HUES6 (cell line): Measurements from ENCODE around the gene RIC3.

Experiments
- H3K27ac ChIP-seq: 2 replicates; pipeline ENCODE4 v1.7.0; 2013; ENCODE audit warnings: low read depth, mild to moderate bottlenecking, low read length, inconsistent platforms
- H3K27me3 ChIP-seq: 2 replicates; pipeline ENCODE4 v1.6.1; 2013; ENCODE audit warnings: low read length; ENCODE audit not compliant: control insufficient read depth, insufficient read depth
- H3K36me3 ChIP-seq: 2 replicates; pipeline ENCODE4 v1.6.1; 2013; ENCODE audit warnings: low read length; ENCODE audit not compliant: control insufficient read depth, insufficient read depth
- H3K4me1 ChIP-seq: 2 replicates; pipeline ENCODE4 v1.6.1; 2013; ENCODE audit warnings: low read length; ENCODE audit not compliant: control insufficient read depth, insufficient read depth
- H3K4me3 ChIP-seq: 2 replicates; pipeline ENCODE4 v1.5.1; 2013; ENCODE audit warnings: low read depth, low read length
- H3K9ac ChIP-seq: one replicate; pipeline ENCODE4 v1.6.1; 2013; ENCODE audit warnings: mild to moderate bottlenecking, low read length
- H3K9me3 ChIP-seq: 2 replicates; pipeline ENCODE4 v1.6.1; 2013; ENCODE audit warnings: low read depth, low read length; ENCODE audit not compliant: control insufficient read depth, insufficient read depth

Gene RIC3

DNA sequence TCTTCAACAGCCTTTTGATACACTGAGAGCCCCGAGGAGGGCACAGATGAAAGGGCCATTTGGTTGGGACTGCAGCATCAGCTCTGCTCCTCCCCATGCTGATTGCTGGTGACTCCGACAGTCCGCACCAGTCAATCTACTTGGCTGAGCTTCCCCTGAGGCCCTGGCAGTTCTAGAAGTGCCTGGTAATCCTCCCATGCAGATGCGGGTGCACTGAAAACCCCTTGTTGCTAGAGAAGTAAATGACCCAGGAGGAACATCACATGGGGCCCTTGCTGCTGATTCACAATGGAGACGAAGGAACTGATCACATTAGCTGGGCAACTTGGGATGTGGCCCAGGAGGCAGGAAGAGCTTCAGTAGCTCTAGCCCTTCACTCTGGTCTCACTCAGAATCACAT, 35.2 kb upstream of the RIC3 start:
- no peaks in the 10 kb centered on the region for H3K36me3 ChIP-seq
- peaks cover 9% of the 10 kb centered on the region; the same call in 1 of the 2 replicates for H3K4me1 ChIP-seq
- peaks cover 6% of the 10 kb centered on the region; the same call in 1 of the 2 replicates for H3K27me3 ChIP-seq
- H3K4me3 ChIP-seq: no peak overlapping the region
- no peaks in the 10 kb centered on the region for H3K9me3 ChIP-seq
- H3K9ac ChIP-seq: no peak overlapping the region
- no peak overlapping the region for H3K27ac ChIP-seq

GRCh38 chr11:8203414-8203715, 34.5 kb upstream of the RIC3 start:
- H3K9me3 ChIP-seq: no peaks in the 10 kb centered on the region
- H3K27me3 ChIP-seq: peaks cover 13% of the 10 kb centered on the region
- H3K9ac ChIP-seq: no peak overlapping the region
- peaks cover 9% of the 10 kb centered on the region; the same call in 1 of the 2 replicates for H3K4me1 ChIP-seq
- H3K36me3 ChIP-seq: no peaks in the 10 kb centered on the region
- no peak overlapping the region for H3K27ac ChIP-seq
- no peak overlapping the region for H3K4me3 ChIP-seq

- Histone ChIP-seq H3K27ac (no peak overlapping the region), H3K4me1 (peaks cover 8% of the 10 kb centered on the region; the same call in 1 of the 2 replicates), H3K4me3 (no peak overlapping the region), H3K9ac (no peak overlapping the region), H3K36me3 (no peaks in the 10 kb centered on the region), H3K9me3 (no peaks in the 10 kb centered on the region), H3K27me3 (peaks cover 18% of the 10 kb centered on the region)
Measured at GRCh38 chr11:8202516-8203413, 33.9 kb upstream of the RIC3 start.

DNA sequence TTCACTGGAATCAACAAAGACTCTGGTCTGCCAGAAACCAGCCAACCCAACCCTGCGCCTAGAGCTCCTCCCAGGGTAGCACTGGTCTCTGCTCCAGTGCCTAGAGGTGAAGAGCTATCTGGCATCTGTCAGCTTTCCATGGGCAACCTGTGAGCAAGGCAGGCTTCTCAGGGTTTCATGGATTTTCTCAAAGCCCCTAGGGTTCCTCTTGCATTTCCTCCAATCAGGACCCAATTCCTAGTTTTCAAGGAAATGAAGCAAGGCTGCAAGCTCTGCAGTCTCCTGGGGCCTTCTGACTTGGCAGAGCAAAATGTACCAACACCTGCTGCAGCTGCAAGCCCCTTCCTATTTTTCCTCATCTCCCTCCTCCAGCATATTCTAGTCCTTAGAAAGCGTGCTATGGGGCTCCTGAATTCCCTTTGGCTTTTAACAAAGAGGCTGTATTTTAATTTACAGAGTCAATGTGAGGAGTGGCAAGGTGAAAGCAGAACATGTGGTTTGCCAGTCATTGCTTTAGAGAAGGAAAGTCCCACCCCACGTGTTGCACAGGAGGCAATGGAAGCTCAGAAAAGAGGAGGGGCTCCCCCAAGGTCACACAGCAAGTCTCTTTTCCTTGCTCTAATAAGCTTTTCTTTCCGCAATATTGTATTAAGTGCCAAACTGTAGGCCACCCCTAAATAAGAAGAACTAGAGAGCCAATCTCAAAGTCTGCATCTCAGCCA, 33.0 kb upstream of the RIC3 start:
- H3K27ac ChIP-seq: no peak overlapping the region
- no peak overlapping the region for H3K9ac ChIP-seq
- H3K4me3 ChIP-seq: no peak overlapping the region
- peaks cover 27% of the 10 kb centered on the region for H3K27me3 ChIP-seq
- H3K36me3 ChIP-seq: no peaks in the 10 kb centered on the region
- H3K9me3 ChIP-seq: no peaks in the 10 kb centered on the region
- H3K4me1 ChIP-seq: no peaks in the 10 kb centered on the region

DNA sequence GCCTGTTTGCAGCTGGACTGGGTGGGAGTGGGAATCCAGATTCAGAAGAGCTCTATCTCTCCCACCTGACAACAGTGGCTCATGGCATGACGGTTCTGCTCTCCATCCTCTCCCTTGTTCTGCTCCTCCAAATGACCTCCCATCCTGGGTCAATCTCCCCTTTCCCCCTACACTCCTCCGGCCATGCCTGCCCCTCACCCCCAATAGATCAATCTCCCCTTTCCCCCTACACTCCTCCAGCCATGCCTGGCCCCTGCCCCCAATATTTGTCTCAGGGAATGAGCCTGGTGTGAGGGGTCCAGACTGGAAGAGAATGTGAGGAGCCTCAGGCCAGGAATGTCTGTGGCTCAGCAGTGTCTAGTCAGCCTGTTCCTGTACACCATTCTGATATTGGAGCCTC, 30.9 kb upstream of the RIC3 start:
- Histone ChIP-seq H3K36me3 (no peaks in the 10 kb centered on the region), H3K27me3 (peaks cover 49% of the 10 kb centered on the region), H3K4me1 (no peaks in the 10 kb centered on the region), H3K9me3 (no peaks in the 10 kb centered on the region), H3K9ac (no peak overlapping the region), H3K4me3 (no peak overlapping the region), H3K27ac (no peak overlapping the region)

- Histone ChIP-seq H3K4me3 (no peak overlapping the region), H3K36me3 (no peaks in the 10 kb centered on the region), H3K4me1 (peaks cover 8% of the 10 kb centered on the region; the same call in 1 of the 2 replicates), H3K27ac (no peak overlapping the region), H3K27me3 (peaks cover 63% of the 10 kb centered on the region), H3K9ac (no peak overlapping the region), H3K9me3 (no peaks in the 10 kb centered on the region)
Measured at GRCh38 chr11:8196749-8197148, 27.9 kb upstream of the RIC3 start.

DNA sequence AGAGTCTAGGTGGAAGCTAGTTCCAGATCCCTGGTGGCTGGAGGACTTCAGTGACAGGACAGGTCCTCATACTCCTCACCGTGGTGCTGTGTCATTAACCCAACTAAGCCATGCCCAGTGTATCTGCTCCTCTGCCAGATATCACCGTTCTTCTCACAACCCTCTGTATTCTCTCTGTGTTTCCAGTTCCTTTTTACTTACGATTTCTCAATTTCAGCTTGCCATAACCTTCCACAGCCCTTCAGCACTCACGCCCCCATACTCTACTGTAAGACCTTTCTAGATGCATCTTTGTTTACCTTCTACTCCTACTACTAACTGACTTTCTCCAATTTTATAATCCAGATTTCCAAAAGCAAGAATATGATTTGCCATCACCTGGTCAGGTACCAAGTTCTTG, 26.1 kb upstream of the RIC3 start:
- no peak overlapping the region for H3K9ac ChIP-seq
- no peaks in the 10 kb centered on the region for H3K9me3 ChIP-seq
- no peak overlapping the region for H3K4me3 ChIP-seq
- H3K27ac ChIP-seq: no peak overlapping the region
- H3K27me3 ChIP-seq: peaks cover 63% of the 10 kb centered on the region
- H3K36me3 ChIP-seq: no peaks in the 10 kb centered on the region
- peaks cover 8% of the 10 kb centered on the region; the same call in 1 of the 2 replicates for H3K4me1 ChIP-seq

- Histone ChIP-seq H3K4me1 (peaks cover 8% of the 10 kb centered on the region; the same call in 1 of the 2 replicates), H3K9ac (no peak overlapping the region), H3K9me3 (no peaks in the 10 kb centered on the region), H3K27ac (no peak overlapping the region), H3K27me3 (peaks cover 46% of the 10 kb centered on the region), H3K4me3 (no peak overlapping the region), H3K36me3 (no peaks in the 10 kb centered on the region)
Measured at GRCh38 chr11:8192896-8193209, 24.0 kb upstream of the RIC3 start.

DNA sequence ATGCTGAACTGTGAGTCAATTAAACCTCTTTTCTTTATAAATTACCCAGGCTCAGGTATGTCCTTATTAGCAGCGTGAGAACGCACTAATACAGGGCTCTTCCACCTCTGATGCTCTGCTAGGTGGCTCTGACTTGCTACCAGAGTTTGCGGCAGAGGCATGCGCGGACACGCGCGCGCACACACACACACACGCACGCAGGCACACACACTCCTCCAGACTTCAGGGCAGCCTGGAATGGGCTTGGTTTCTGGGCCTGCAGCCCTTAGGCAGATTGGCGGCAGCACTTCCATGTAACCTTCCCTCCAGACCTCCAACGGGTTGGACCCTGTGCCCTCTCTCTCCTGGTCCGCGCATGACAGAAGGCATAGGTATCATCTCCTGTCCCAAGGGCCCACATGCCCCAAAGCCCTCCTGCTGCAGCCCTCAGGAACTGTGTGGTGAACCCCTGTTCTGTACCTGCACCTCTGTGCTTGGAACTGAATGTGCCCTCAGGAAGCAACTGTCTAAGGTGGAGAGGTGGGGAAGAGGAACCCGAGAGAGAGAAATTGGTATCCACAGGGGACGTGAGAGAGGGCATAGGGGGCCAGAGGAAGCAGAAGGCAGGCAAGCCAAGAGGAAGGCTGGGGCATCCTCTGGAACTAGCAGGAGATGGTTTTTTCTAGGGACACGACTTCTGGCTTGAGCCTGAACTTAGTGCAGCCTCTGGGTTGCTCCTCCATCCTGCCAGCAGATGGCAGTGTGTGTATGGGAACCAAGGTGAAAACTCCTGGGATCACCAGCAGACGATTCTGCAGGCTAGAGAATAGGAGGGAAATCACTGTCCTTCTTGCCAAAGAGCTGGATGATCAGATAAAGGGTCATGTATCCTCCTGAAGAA, 23.4 kb upstream of the RIC3 start:
- Histone ChIP-seq H3K36me3 (no peaks in the 10 kb centered on the region), H3K27me3 (peaks cover 40% of the 10 kb centered on the region), H3K27ac (no peak overlapping the region), H3K9ac (no peak overlapping the region), H3K4me3 (no peak overlapping the region), H3K4me1 (peaks cover 8% of the 10 kb centered on the region; the same call in 1 of the 2 replicates), H3K9me3 (no peaks in the 10 kb centered on the region)

DNA sequence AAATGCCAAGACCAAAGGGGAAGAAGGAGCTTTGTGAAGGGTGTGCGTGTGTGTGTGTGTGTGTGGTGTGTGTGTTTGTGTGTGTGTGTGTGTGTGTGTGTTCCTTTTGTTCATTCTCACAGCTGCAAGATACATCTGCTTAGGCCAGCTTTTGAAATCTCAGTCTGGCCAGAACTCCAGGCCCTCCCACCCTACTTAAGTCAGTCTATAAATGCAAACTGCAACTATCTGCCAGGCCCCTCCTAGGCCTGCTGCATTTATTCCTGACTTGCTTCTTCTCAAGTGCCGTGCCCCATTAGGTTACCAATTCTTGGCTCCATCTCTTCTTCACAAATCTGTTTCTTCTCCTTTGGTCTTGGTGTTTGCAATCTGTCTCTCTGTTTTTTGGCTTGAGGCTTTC, 21.6 kb upstream of the RIC3 start:
- Histone ChIP-seq H3K27me3 (peaks cover 21% of the 10 kb centered on the region; the same call in 1 of the 2 replicates), H3K27ac (no peak overlapping the region), H3K4me3 (no peak overlapping the region), H3K9ac (no peak overlapping the region), H3K9me3 (no peaks in the 10 kb centered on the region), H3K4me1 (peaks cover 8% of the 10 kb centered on the region; the same call in 1 of the 2 replicates), H3K36me3 (no peaks in the 10 kb centered on the region)
